Left renal pelvis (tissue), 4 donors: ENCODE data around the gene SSTR3. TPM values are rescaled to one million over a fixed set of nuclear protein-coding genes. Genes with fewer than 3 reads are reported as not detected.

Source experiments
- DNase-seq, 4 donors: peaks; one replicate each; pipeline ENCODE4 v3.0.0-alpha.2; 2013; ENCODE audit warnings: low read depth in 4 of 4, low spot score in 3 of 4
- polyA plus RNA-seq, 4 donors: library from polyadenylated mRNA; unstranded; fragments of 120-200 nt; gene quantifications; one replicate each; pipeline ENCODE4 v1.2.1, GENCODE V29; 2013; ENCODE audit not compliant: insufficient read length in 4 of 4

SSTR3 gene
- polyA plus RNA-seq, 4 donors: 0.55 to 0.98 (median 0.79) TPM

- no peak for DNase-seq
Measured at GRCh38 chr22:37183432-37184379, 28.6 kb downstream of the SSTR3 start.

GRCh38 chr22:37182949-37183245, 29.4 kb downstream of the SSTR3 start:
- DNase-seq: no peak

- no peak for DNase-seq
Measured at GRCh38 chr22:37182101-37182948, 30.0 kb downstream of the SSTR3 start.

- no peak for DNase-seq
Measured at GRCh38 chr22:37181681-37182080, 30.6 kb downstream of the SSTR3 start.

- DNase-seq: no peak
Measured at GRCh38 chr22:37180531-37181231, 31.6 kb downstream of the SSTR3 start.

- DNase-seq: no peak
Measured at GRCh38 chr22:37179622-37180420, 32.5 kb downstream of the SSTR3 start.

- no peak for DNase-seq
Measured at GRCh38 chr22:37179126-37179470, 33.2 kb downstream of the SSTR3 start.

- DNase-seq: no peak
Measured at GRCh38 chr22:37178350-37179125, 33.7 kb downstream of the SSTR3 start.

- DNase-seq: no peak
Measured at GRCh38 chr22:37177755-37178154, 34.5 kb downstream of the SSTR3 start.

GRCh38 chr22:37177221-37177620, 35.1 kb downstream of the SSTR3 start:
- DNase-seq: no peak

GRCh38 chr22:37176464-37177061, 35.7 kb downstream of the SSTR3 start:
- peak in 1 of 4 donors; percentile 63 for DNase-seq

- no peak for DNase-seq
Measured at GRCh38 chr22:37175414-37176281, 36.6 kb downstream of the SSTR3 start.

GRCh38 chr22:37174964-37175363, 37.3 kb downstream of the SSTR3 start:
- DNase-seq: no peak

- no peak for DNase-seq
Measured at GRCh38 chr22:37173709-37174108, 38.6 kb downstream of the SSTR3 start.

GRCh38 chr22:37172266-37173245, 39.7 kb downstream of the SSTR3 start:
- DNase-seq: no peak

- DNase-seq: no peak
Measured at GRCh38 chr22:37171662-37172061, 40.6 kb downstream of the SSTR3 start.
